Kidney epithelial cell (primary cell): ENCODE measurements around the gene CYSTM1. TPM values are rescaled to one million over a fixed set of nuclear protein-coding genes. Genes with fewer than 3 reads are reported as not detected.

Experiments used
- DNase-seq: peaks from one replicate; pipeline ENCODE4 v3.0.0-alpha.2; 2010; ENCODE audit warnings: low read depth
- H3K27me3 ChIP-seq: 2 replicates; pipeline ENCODE4 v1.6.0; 2011; ENCODE audit warnings: low read length; ENCODE audit not compliant: control insufficient read depth, insufficient read depth
- H3K36me3 ChIP-seq: 2 replicates; pipeline ENCODE4 v1.5.1; 2011; ENCODE audit warnings: low read length; ENCODE audit not compliant: control insufficient read depth, insufficient read depth
- H3K4me3 ChIP-seq: 2 replicates; pipeline ENCODE4 v1.5.1; 2011; ENCODE audit warnings: low read depth, mild to moderate bottlenecking, control low read depth, low read length
- CTCF ChIP-seq: IDR thresholded peaks from 2 replicates; pipeline ENCODE4 v1.5.1; 2011; ENCODE audit warnings: mild to moderate bottlenecking, moderate library complexity, low read length, control low read depth, inconsistent platforms; ENCODE audit not compliant: insufficient read depth, poor library complexity, severe bottlenecking
- total RNA-seq: library from RNA; depleted of rRNA; stranded (reverse); fragments of >200 nt; gene quantifications from 2 replicates; pipeline ENCODE4 v1.2.3, GENCODE V29; 2015

The CYSTM1 gene
- total RNA-seq, 1 donor from 2014 or later: 176 TPM

GRCh38 chr5:140131967-140132409 lies 43.0 kb upstream of the CYSTM1 start:
- no peak for TF ChIP-seq CTCF
- H3K27me3 ChIP-seq: no peaks in the 10 kb centered on the region
- no peak overlapping the region for H3K4me3 ChIP-seq
- H3K36me3 ChIP-seq: no peaks in the 10 kb centered on the region
- peak; percentile 91 for DNase-seq

GRCh38 chr5:140133514-140134167 lies 41.3 kb upstream of the CYSTM1 start:
- no peak overlapping the region for H3K4me3 ChIP-seq
- H3K27me3 ChIP-seq: no peaks in the 10 kb centered on the region
- no peak for TF ChIP-seq CTCF
- DNase-seq: no peak
- no peaks in the 10 kb centered on the region for H3K36me3 ChIP-seq

- Histone ChIP-seq H3K36me3 (no peaks in the 10 kb centered on the region), H3K4me3 (no peak overlapping the region), H3K27me3 (no peaks in the 10 kb centered on the region)
- TF ChIP-seq CTCF: no peak
- DNase-seq: no peak
These were observed 40.6 kb upstream of the CYSTM1 start for GRCh38 chr5:140134277-140134935.

- Histone ChIP-seq H3K27me3 (no peaks in the 10 kb centered on the region), H3K4me3 (no peak overlapping the region), H3K36me3 (no peaks in the 10 kb centered on the region)
- TF ChIP-seq CTCF: no peak
- no peak for DNase-seq
These were observed 39.9 kb upstream of the CYSTM1 start for GRCh38 chr5:140135127-140135526.

- H3K4me3 ChIP-seq: no peak overlapping the region
- H3K36me3 ChIP-seq: no peaks in the 10 kb centered on the region
- DNase-seq: no peak
- no peaks in the 10 kb centered on the region for H3K27me3 ChIP-seq
- no peak for TF ChIP-seq CTCF
These were observed 38.4 kb upstream of the CYSTM1 start for GRCh38 chr5:140136624-140137023.

- Histone ChIP-seq H3K4me3 (no peak overlapping the region), H3K27me3 (peaks cover 3% of the 10 kb centered on the region), H3K36me3 (no peaks in the 10 kb centered on the region)
- DNase-seq: no peak
- TF ChIP-seq CTCF: no peak
These were observed 34.6 kb upstream of the CYSTM1 start for GRCh38 chr5:140140435-140140834.
